T1000 (cell line): ENCODE results near the gene FAM181B.

Source experiments
- DNase-seq: peaks from one replicate; lab custom pipeline; 2025; ENCODE audit warnings: mixed read lengths; lab: John Stamatoyannopoulos, UW

The FAM181B gene

GRCh38 chr11:82733444-82734119 lies at the start of gene FAM181B:
TSS of gene FAM181B (minus strand) at chr11:82733864. CDS start at chr11:82733729, 135 bp downstream.
- peak; percentile 24 for DNase-seq

- DNase-seq: no peak
Observed at GRCh38 chr11:82782825-82783374, 49.2 kb upstream of the FAM181B start.

GRCh38 chr11:82778776-82779175 lies 45.1 kb upstream of the FAM181B start:
- no peak for DNase-seq

GRCh38 chr11:82776377-82776776 lies 42.7 kb upstream of the FAM181B start:
- DNase-seq: no peak

GRCh38 chr11:82775736-82776346 lies 42.2 kb upstream of the FAM181B start:
- DNase-seq: peak; percentile 13

DNA sequence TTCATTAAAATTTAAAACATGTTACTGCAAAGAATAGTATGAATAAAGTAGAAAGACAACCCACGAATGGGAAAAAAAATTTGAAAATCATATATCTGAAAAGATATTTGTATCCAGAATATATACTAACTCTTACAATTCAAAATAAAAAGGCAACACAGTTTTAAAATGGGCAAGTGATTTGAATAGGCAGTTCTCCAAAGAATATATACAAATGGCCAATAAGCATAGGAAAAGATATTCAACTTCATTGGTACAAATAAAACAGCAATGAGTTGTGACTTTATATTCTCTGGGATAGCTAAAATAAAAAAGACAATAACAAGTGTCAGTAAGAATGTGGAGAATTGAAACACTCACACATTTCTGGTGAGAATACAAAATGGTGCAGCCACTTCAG lies 41.6 kb upstream of the FAM181B start:
- no peak for DNase-seq

DNA sequence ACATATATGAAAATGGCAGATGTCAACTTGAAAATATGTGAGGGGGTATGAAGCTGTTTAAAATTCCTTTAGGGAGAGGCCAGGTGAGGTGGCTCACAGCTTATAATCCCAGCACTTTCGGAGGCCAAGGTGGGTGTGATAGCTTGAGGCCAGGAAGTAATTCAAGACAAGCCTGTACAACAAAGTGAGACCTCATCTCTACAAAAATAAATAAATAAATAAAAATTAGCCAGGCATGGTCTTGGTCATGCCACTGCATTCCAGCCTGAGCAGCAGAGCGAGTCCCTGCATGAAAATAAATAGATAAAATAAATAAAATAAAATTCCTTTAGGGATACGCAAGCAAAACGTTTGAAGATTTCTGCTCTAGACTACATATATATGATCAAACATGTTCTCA lies 38.1 kb upstream of the FAM181B start:
- DNase-seq: no peak

- DNase-seq: no peak
Observed at GRCh38 chr11:82767123-82767522, 33.5 kb upstream of the FAM181B start.

DNA sequence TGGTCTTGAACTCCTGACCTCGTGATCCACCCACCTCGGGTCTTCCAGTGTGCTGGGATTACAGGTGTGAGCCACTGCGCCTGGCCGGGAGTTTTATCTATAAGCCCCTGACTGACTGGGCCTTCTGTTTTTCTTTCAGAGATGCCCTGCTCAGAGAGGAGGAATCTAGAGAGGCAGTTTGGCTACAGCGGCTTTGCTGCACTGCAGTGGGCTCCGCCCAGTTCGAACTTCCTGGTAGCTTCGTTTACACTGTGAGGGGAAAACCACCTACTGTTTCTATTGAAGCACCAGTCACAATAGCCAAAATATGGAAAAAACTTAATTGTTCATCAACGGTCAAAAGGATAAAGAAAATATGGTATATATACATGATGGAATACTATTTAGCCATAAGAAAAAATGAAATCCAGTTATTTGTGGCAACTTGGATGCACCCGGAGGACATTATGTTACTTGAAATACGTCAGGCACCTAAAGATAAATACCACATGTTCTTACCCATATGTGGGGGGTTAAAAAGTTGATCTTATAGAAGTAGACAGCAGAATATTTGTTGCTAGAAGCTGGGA lies 31.9 kb upstream of the FAM181B start:
- DNase-seq: no peak

- no peak for DNase-seq
Observed at GRCh38 chr11:82763167-82763566, 29.5 kb upstream of the FAM181B start.

GRCh38 chr11:82759649-82760048 lies 26.0 kb upstream of the FAM181B start:
- no peak for DNase-seq

DNA sequence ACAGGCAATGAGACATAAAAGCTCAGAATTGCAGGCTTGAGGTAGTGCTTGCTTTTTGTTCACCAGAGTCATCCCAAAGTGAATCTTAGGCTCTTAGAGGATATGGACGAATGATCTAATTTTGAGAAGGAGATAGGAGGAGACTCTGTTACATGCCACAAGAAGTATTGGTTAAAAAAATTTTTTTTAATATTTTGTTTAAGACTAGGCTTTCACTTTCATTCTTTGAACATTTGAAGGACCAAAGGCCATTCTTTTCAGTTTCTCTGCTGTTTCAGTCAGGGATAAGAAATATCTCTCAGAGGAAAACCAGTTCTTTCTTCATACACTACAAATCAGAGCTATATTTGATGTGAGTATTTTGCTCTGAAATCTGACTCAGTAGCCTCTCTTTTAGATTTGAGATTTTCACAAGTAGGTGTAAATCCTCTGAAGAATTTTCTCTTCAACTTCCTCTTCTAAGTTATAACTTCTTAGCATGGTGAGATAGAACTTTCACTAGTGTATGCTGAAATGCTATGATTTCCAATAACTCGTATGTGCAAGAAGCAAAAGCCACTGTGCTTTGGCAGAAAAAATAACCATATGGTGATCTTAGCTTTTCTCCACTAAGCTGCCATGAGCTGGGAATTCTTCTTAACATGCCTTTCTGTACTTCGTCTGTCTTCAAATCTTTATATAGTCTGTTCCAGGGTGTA lies 24.1 kb upstream of the FAM181B start:
- no peak for DNase-seq

DNA sequence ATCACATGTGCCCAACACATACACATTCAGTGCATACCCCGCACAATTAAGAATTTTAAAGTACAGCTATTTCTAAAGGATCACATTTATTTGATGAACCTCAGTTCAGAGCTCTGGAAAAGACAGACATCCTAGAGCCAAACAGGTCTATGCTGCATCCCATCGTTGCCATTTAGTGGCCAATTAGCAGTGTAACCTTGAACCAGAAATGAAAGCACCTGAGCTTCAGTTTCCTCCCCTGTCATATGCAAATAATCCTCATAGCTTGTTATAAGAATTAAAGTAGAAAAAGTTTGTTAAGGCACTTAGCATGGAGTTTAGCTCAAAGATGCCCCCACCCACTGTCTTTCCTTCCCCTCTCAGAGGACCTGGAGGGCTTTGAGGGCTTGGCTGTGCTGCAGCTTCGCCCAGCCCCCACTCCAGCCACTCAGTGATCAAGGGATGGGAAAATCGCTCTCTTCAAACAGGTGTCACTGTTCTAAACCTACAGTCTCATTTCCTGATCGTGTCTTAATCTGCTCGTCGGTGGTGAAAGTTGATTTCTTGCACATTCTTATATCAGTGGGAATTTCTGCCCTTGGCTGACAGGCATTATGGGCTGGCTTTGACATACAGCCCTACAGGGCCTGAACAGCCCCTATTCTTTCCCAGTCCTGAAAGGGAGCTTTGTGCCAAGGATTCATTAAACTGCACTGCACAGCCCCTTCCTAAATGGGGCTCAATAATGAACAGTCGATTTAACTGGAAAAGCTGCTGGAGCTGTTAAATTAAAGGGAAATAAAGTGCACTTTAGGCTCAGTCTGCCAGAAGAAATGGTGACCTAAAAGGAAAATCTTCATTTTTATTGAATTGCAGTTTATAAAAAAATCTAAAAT lies 23.3 kb upstream of the FAM181B start:
- DNase-seq: no peak

GRCh38 chr11:82754410-82754809 lies 20.7 kb upstream of the FAM181B start:
- DNase-seq: no peak

DNA sequence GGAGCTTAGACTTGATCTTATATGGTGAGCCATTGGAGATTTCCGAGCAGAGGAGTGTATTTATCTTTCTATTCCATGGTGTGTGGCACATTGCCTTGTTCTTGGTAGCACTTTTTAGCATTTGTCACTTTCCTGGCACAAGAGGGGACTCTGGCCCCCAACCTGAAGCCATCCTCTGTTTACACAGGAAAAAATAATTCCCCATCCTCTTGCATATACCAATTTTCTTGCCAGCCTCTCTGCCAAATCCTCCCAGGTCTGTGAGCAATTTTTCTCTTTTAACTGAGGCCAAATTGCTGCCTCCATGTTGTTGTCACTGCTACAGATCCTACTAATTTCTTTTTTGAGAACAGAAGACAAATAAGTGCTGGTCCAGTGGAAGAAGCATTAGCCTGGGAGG lies 20.3 kb upstream of the FAM181B start:
- DNase-seq: no peak

DNA sequence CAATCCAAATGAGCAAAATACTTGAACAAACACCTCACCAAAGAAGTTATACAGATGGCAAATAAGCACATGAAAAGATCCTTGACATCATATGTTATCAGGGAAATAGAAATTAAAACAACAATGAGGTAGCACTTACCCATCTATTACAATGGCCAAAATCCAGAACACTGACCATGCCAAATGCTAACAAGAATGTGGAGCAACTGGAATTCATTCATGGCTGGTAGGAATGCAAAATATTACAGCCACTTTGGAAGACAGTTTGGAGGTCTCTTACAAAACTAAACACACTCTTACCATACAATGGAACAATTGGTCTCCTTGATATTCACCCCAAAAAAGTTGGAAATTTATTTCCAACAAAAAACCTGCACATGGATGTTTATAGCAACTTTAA lies 19.1 kb upstream of the FAM181B start:
- no peak for DNase-seq

GRCh38 chr11:82750643-82751139 lies 17.0 kb upstream of the FAM181B start:
- no peak for DNase-seq

GRCh38 chr11:82747471-82747870 lies 13.8 kb upstream of the FAM181B start:
- no peak for DNase-seq

- DNase-seq: no peak
Observed at GRCh38 chr11:82738091-82738490, 4.4 kb upstream of the FAM181B start.

- DNase-seq: no peak
Observed at GRCh38 chr11:82734120-82734479, 436 bp upstream of the FAM181B start.

GRCh38 chr11:82732734-82733443 lies 775 bp downstream of the FAM181B start:
- DNase-seq: peak; percentile 4
